ENCODE results near the gene CCDC66. TPM values are rescaled to one million over a fixed set of nuclear protein-coding genes. Genes with fewer than 3 reads are reported as not detected.

The CCDC66 gene
- polyA plus RNA-seq (42.6 and 80.3 TPM in 2 replicates), polyA minus RNA-seq (96.2 and 102 TPM in 2 replicates)

DNA sequence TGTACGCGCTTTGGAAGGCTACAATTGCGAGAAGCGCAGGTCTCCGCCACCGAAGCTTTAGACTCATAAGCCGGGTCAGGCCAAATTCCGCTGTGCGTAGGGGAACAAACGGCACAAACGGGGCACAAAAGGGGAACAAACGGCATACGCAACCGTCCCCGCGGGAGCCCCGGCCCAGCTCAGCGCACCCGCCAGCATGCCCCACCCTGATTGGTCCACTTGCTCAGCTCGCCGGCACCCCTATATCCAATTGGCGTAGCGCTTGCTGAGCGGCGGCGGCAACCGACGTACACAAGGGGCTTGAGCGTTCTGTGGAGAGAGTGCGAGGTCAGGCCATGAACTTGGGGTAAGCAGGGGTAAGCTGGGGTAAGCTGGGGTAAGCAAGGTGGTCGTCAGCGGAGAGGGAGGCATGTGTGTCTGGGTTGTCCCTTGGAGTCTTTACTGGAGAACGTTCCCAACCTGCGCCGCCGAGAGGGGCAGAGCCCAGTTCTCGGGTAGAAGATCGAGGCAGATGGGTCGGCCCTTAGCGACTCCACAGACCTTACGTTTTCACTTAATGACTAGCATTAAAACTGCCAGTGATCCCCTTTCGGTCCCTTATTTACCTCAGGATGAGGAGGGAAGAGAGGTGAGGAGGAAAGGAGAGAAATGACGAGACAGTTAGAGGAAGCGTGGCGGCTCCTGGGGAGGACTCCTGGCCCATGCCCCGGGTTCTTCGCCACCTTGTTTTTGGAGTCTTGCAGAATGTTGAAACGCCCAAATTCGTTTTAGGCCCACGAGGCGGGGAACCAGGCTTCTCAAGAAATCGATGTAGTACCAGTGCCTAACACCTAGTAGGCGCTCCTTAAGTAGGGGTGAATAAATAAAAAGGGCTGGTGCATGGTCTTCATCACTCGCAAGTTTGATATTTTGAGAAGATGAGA, at the start of gene CCDC66:
TSS of gene CCDC66 (plus strand) at position 268 of the 923 bp plus-strand sequence. CDS start at position 336, 68 bp downstream.
- TF ChIP-seq, protein P1, sequence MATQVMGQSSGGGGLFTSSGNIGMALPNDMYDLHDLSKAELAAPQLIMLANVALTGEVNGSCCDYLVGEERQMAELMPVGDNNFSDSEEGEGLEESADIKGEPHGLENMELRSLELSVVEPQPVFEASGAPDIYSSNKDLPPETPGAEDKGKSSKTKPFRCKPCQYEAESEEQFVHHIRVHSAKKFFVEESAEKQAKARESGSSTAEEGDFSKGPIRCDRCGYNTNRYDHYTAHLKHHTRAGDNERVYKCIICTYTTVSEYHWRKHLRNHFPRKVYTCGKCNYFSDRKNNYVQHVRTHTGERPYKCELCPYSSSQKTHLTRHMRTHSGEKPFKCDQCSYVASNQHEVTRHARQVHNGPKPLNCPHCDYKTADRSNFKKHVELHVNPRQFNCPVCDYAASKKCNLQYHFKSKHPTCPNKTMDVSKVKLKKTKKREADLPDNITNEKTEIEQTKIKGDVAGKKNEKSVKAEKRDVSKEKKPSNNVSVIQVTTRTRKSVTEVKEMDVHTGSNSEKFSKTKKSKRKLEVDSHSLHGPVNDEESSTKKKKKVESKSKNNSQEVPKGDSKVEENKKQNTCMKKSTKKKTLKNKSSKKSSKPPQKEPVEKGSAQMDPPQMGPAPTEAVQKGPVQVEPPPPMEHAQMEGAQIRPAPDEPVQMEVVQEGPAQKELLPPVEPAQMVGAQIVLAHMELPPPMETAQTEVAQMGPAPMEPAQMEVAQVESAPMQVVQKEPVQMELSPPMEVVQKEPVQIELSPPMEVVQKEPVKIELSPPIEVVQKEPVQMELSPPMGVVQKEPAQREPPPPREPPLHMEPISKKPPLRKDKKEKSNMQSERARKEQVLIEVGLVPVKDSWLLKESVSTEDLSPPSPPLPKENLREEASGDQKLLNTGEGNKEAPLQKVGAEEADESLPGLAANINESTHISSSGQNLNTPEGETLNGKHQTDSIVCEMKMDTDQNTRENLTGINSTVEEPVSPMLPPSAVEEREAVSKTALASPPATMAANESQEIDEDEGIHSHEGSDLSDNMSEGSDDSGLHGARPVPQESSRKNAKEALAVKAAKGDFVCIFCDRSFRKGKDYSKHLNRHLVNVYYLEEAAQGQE (IDR thresholded peaks at IDR 0.05; ENCODE audit: borderline replicate concordance), result peak; percentile 74
- peak; percentile 45 for TF ChIP-seq MXI1 (conservative IDR thresholded peaks at IDR 0.05; ENCODE audit: poor library complexity, severe bottlenecking)
- peak; percentile 79 for TF ChIP-seq CTCF (IDR thresholded peaks at IDR 0.05; ENCODE audit: poor library complexity, severe bottlenecking)
- peak; percentile 27 for TF ChIP-seq SMC3 (conservative IDR thresholded peaks at IDR 0.05; ENCODE audit: poor library complexity)
- peak; percentile 59 for TF ChIP-seq EP300 (conservative IDR thresholded peaks at IDR 0.05; ENCODE audit: poor library complexity, severe bottlenecking)
- peak; percentile 82 for TF ChIP-seq TAF1 (IDR thresholded peaks at IDR 0.05; ENCODE audit: low read depth)
- TF ChIP-seq POLR2AphosphoS5 (IDR thresholded peaks at IDR 0.05), result peak; percentile 91
- no peak for TF ChIP-seq EZH2 (IDR thresholded peaks at IDR 0.05; ENCODE audit: borderline replicate concordance, insufficient read depth, low read length, poor library complexity, severe bottlenecking)
- TF ChIP-seq RAD21 (conservative IDR thresholded peaks at IDR 0.05), result no peak
- H3K27ac ChIP-seq (ENCODE audit: low read length), result peak within 1 kb of the TSS; percentile 87
- no peaks in the 10 kb centered on the region for H3K36me3 ChIP-seq (ENCODE audit: insufficient read depth, low read length)

DNA sequence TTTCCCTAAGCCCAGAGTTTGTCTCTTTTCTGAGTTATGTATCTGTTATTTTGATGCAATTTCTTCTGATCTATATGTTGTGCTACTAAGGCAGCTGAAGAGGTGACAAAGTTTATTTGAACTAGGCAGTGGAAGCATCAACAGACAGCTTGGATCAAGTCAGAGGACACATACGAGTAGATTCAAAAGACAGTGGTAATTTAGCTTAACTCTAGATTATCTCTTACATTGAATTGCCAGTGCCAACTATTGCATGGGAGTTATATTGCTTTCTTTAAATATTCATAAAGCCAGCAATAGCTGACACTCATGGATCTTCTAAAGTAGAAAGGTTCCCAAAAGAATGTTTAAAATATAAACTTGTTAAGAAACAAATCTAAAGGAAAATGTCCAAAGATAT, 37.3 kb upstream of the CCDC66 start:
- no peaks in the 10 kb centered on the region for H3K79me2 ChIP-seq (replicated peaks; ENCODE audit: insufficient read depth, low read length)
- no peak overlapping the region for H3K27ac ChIP-seq (ENCODE audit: low read length)
- no peaks in the 10 kb centered on the region for H4K20me1 ChIP-seq (ENCODE audit: insufficient read depth)
- H3K27me3 ChIP-seq (ENCODE audit: insufficient read depth, low read depth, low read length), result no peaks in the 10 kb centered on the region
- no peaks in the 10 kb centered on the region for H3K36me3 ChIP-seq (ENCODE audit: insufficient read depth, low read length)
- no peaks in the 10 kb centered on the region for H3F3A ChIP-seq (ENCODE audit: insufficient read depth, low read length, poor library complexity, severe bottlenecking)
- TF ChIP-seq EZH2 (IDR thresholded peaks at IDR 0.05; ENCODE audit: borderline replicate concordance, insufficient read depth, low read length, poor library complexity, severe bottlenecking), result no peak
- TF ChIP-seq RAD21 (conservative IDR thresholded peaks at IDR 0.05), result no peak
- TF ChIP-seq SMC3 (conservative IDR thresholded peaks at IDR 0.05; ENCODE audit: poor library complexity), result no peak
- TF ChIP-seq, protein P1 (IDR thresholded peaks at IDR 0.05; ENCODE audit: borderline replicate concordance), result no peak
- TF ChIP-seq CTCF (IDR thresholded peaks at IDR 0.05; ENCODE audit: poor library complexity, severe bottlenecking), result no peak
- no peak for TF ChIP-seq MXI1 (conservative IDR thresholded peaks at IDR 0.05; ENCODE audit: poor library complexity, severe bottlenecking)
- no peak for TF ChIP-seq EP300 (conservative IDR thresholded peaks at IDR 0.05; ENCODE audit: poor library complexity, severe bottlenecking)
- TF ChIP-seq POLR2AphosphoS5 (IDR thresholded peaks at IDR 0.05), result no peak
- TF ChIP-seq TAF1 (IDR thresholded peaks at IDR 0.05; ENCODE audit: low read depth), result no peak
- H3K9me3 ChIP-seq (ENCODE audit: low read length), result no peaks in the 10 kb centered on the region
- H3K9ac ChIP-seq (ENCODE audit: low read length), result no peak overlapping the region
- no peak overlapping the region for H3K4me3 ChIP-seq (ENCODE audit: low read length)
- H3K4me2 ChIP-seq (ENCODE audit: low read length), result no peak overlapping the region
- no peaks in the 10 kb centered on the region for H3K9me2 ChIP-seq (ENCODE audit: insufficient read depth, low read length)
- no peak overlapping the region for H2AFZ ChIP-seq (ENCODE audit: low read depth, low read length)

More for the DNA sequence above, at the start of gene CCDC66:
- Histone ChIP-seq H3K27me3 (ENCODE audit: insufficient read depth, low read depth, low read length) (no peaks in the 10 kb centered on the region), H3K4me2 (ENCODE audit: low read length) (peak within 1 kb of the TSS; percentile 56), H3K9me2 (ENCODE audit: insufficient read depth, low read length) (no peaks in the 10 kb centered on the region), H3K9me3 (ENCODE audit: low read length) (no peaks in the 10 kb centered on the region), H3K79me2 (replicated peaks; ENCODE audit: insufficient read depth, low read length) (peaks cover 16% of the 10 kb centered on the region), H4K20me1 (ENCODE audit: insufficient read depth) (no peaks in the 10 kb centered on the region), H2AFZ (ENCODE audit: low read depth, low read length) (peak within 1 kb of the TSS; percentile 98), H3K9ac (ENCODE audit: low read length) (peak within 1 kb of the TSS; percentile 84), H3F3A (ENCODE audit: insufficient read depth, low read length, poor library complexity, severe bottlenecking) (no peaks in the 10 kb centered on the region), H3K4me3 (ENCODE audit: low read length) (peak within 1 kb of the TSS; percentile 84)

All from neural cell (in vitro differentiated cells).